ENCODE results near the gene PIP5K1C. TPM values are rescaled to one million over a fixed set of nuclear protein-coding genes. Genes with fewer than 3 reads are reported as not detected.

Gene PIP5K1C, protein sequence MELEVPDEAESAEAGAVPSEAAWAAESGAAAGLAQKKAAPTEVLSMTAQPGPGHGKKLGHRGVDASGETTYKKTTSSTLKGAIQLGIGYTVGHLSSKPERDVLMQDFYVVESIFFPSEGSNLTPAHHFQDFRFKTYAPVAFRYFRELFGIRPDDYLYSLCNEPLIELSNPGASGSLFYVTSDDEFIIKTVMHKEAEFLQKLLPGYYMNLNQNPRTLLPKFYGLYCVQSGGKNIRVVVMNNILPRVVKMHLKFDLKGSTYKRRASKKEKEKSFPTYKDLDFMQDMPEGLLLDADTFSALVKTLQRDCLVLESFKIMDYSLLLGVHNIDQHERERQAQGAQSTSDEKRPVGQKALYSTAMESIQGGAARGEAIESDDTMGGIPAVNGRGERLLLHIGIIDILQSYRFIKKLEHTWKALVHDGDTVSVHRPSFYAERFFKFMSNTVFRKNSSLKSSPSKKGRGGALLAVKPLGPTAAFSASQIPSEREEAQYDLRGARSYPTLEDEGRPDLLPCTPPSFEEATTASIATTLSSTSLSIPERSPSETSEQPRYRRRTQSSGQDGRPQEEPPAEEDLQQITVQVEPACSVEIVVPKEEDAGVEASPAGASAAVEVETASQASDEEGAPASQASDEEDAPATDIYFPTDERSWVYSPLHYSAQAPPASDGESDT
- 10 to 100 TPM; 16.4 to 25.5 (median 20.7) TPM for polyA plus RNA-seq (ENCODE audit: insufficient read length in 10 of 10)
- long read RNA-seq, donor 1, full-length matches to known transcripts: 2 of 2 reads
- long read RNA-seq, donor 1, partial matches to known transcripts: 0 of 2 reads
- long read RNA-seq, donor 1, other reads (novel, unspliced or antisense): 0 of 2 reads
- long read RNA-seq, donor 2, full-length matches to known transcripts: 2 of 2 reads
- long read RNA-seq, donor 2, partial matches to known transcripts: 0 of 2 reads
- long read RNA-seq, donor 2, other reads (novel, unspliced or antisense): 0 of 2 reads
- long read RNA-seq, donor 3: 0 reads
- long read RNA-seq, donor 4, full-length matches to known transcripts: 4 of 4 reads
- long read RNA-seq, donor 4, partial matches to known transcripts: 0 of 4 reads
- long read RNA-seq, donor 4, other reads (novel, unspliced or antisense): 0 of 4 reads
- long read RNA-seq, donor 5, partial matches to known transcripts: 11 of 11 reads
- long read RNA-seq, donor 5, other reads (novel, unspliced or antisense): 0 of 11 reads
- long read RNA-seq, donor 6, full-length matches to known transcripts: 1 of 1 reads
- long read RNA-seq, donor 6, partial matches to known transcripts: 0 of 1 reads
- long read RNA-seq, donor 6, other reads (novel, unspliced or antisense): 0 of 1 reads
- long read RNA-seq, donor 7, full-length matches to known transcripts: 2 of 2 reads
- long read RNA-seq, donor 7, partial matches to known transcripts: 0 of 2 reads
- long read RNA-seq, donor 7, other reads (novel, unspliced or antisense): 0 of 2 reads
- long read RNA-seq, donor 8, full-length matches to known transcripts: 3 of 3 reads
- long read RNA-seq, donor 8, partial matches to known transcripts: 0 of 3 reads
- long read RNA-seq, donor 8, other reads (novel, unspliced or antisense): 0 of 3 reads
- long read RNA-seq, donor 9: 0 reads

DNA sequence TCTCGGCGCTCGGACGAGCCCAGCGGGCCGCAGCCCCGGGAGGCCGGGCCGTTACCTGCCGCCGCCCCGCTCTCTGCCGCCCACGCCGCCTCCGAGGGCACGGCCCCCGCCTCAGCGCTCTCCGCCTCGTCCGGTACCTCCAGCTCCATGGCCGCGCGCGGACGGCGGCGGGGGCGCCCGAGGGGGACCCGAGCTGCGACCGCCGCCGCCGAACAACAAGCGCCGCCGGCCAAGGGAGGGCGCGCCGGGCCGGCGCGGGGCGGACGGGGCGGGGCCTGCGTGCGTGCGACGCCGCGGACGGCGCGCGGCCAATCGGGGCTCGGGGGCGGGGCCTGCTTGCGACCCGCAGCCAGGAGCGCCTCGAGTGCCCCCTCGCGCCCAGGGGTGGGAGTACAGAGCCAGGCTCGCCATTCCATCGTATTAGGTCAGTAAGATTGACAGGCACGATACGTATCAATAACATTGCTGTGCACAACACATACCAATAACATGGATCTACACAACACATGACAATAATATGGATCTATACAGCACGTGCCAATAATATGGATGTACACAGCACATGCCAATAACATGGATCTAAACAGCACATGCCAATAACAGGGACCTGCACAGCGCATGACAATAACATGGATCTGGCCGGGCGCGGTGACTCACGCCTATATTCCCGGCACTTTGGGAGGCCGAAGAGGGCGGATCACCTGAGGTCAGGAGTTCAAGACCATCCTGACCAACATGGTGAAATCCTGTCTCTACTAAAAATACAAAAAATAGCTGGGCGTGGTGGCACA is at the start of gene PIP5K1C:
PIP5K1C (minus strand) TSS at position 227 of the 791 bp plus-strand sequence; CDS start at position 149, 78 bp downstream.
- peak; percentile 82 to 94 (median 94) for DNase-seq

DNA sequence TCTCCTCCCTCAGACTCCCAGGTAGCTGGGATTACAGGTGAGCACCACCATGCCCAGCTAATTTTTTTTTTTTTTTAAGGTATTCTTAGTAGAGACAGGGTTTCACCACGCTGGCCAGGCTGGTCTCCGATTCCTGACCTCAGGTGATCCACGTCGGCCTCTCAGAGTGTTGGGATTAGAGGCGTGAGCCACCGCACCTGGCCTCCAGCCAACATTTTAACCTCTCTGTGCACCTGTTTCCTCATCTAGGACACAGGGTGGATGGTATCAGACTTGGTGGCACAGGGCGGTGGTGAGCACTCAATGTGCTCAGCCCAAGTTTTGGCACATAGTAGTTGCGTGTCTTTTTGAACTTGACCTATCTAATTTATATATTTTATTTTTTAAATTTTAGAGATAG is 48.7 kb upstream of the PIP5K1C start:
- DNase-seq: no peak

DNA sequence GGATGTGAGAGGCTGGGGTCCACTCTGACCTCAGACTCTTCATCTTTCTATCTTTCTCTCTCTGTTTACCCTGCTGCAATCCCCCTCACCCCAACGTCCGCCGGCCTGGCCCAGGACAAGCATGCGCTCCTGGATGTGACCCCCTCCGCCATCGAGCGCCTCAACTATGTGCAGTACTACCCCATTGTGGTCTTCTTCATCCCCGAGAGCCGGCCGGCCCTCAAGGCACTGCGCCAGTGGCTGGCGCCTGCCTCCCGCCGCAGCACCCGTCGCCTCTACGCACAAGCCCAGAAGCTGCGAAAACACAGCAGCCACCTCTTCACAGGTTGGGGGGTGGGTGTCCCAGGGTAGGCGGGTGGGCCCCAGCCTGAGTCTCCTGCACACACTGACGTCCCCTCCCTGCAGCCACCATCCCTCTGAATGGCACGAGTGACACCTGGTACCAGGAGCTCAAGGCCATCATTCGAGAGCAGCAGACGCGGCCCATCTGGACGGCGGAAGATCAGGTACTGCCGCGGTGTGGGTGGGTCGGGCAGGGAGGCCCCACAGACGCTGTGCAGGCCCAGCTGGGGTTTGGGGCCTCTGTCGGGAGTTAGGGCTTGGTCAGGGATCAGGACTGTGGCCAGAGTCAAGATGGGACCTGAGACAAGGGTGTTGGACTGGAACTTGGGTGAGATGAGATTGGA is 46.2 kb upstream of the PIP5K1C start:
- DNase-seq: no peak

DNA sequence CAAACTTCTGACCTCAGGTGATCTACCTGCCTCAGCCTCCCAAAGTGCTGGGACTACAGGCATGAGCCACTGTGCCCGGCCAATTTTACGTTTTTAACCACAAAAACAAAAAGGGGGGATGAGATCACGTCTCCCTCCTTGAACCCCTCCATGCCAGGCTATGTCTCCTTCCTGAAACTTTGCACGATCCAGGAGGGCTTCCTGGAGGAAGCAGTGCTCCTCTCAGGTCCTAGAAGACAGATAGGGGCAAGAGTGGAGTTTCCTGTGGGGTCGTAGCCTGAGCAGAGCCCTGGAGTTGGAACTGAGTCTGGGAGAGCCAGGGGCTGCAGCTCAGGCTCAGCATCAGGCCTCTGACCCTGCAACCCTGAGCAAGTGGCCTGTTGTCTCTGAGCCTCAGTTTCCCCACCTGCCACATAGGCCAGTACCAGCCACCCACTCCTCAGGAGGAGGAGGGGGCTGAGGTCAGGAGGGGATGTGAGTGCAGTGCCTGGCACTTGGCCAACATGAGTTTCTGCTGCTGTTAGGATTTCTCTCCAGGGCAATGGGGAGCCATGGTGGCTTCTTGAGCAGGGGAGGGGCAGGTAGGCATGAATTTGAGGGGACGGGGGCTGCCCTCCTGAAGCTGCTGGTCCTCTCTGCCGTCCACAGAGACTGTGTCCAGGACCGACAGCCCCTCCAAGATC is 45.2 kb upstream of the PIP5K1C start:
- no peak for DNase-seq

DNA sequence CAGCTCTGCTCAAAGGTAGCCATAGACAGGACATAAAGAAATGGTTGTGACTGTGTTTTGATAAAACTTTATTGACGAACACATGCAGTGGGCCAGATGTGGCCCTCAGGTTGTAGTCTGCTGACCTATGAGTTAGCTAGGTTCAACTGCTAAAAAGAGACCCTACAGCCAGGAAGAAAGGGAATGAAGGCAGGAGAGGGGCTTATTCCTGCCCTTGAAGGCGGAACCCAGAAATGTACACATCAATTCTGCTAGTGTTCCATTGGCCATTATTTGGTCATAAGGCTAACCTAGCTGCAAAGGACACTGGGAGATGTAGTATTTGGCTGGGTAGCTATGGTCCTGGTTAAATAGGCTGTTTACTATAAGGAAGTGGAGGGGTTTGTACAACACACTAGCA is 43.2 kb upstream of the PIP5K1C start:
- no peak for DNase-seq

DNA sequence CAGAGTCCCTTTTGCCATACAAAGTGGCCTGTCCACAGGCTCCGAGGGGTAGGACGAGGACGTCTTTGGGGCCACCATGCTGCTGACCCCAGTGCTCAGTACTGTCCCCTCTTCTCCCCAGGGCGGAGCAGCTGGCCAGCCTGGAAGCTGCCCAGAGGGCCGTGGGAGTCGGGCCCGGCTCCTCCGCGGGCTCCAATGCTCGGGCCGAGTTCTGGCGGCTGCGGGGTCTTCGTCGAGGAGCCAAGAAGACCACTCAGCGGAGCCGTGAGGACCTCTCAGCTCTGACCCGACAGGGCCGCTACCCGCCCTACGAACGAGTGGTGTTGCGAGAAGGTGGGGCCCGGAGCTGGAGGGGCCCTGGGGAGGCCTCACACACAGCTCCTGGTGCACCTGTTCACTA is 40.2 kb upstream of the PIP5K1C start:
- DNase-seq: no peak

DNA sequence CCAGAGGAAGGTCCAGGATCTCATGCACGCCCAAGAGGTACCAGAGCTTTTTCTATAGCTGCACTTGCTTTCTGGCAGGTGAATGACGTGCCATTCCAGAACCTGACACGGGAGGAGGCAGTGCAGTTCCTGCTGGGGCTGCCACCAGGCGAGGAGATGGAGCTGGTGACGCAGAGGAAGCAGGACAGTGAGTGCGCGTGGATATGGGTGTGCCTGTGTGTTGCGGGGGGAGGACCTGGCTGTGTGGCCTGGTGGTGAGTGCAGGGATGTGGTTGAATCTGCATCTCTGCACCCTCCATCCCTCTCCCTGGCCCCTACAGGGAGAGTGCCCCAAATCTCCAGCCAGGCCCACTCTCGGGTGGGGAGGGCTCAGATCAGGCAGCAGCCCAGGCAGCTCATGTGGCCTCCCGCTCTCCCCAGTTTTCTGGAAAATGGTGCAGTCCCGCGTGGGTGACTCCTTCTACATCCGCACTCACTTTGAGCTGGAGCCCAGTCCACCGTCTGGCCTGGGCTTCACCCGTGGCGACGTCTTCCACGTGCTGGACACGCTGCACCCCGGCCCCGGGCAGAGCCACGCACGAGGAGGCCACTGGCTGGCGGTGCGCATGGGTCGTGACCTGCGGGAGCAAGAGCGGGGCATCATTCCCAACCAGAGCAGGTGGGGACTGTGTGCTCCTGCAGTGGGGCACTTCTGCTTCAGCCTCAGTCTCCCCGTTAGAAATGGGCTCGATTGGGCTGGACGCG is 38.4 kb upstream of the PIP5K1C start:
- DNase-seq: no peak

DNA sequence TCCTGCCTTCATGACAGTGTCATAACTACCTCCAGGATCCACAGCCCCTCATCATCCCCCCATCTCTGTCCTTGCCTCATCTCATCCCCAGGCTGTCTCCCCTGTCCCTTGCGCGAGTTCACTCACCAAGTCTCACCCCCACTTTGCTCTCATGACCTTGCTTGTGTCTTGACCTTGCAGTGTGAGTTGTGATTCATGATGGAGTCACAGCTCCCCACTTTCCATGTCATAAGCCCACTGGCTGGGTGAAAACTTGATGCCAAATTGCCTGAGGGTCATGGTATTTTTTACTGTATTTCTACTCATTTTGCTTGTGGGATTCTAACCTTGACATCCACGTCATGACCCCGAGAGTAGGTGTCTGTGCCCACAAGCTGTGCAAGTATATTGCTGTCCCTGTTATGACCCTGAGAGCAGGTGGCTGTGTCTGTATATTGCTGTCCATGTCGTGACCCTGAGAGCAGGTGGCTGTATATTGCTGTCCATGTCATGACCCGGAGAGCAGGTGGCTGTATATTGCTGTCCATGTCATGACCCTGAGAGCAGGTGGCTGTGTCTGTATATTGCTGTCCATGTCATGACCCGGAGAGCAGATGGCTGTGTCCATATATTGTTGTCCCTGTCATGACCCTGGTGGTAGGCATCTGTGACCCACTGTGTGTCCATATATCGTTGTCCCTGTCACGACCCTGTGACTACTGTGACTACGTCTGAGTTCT is 37.4 kb upstream of the PIP5K1C start:
- DNase-seq: no peak

DNA sequence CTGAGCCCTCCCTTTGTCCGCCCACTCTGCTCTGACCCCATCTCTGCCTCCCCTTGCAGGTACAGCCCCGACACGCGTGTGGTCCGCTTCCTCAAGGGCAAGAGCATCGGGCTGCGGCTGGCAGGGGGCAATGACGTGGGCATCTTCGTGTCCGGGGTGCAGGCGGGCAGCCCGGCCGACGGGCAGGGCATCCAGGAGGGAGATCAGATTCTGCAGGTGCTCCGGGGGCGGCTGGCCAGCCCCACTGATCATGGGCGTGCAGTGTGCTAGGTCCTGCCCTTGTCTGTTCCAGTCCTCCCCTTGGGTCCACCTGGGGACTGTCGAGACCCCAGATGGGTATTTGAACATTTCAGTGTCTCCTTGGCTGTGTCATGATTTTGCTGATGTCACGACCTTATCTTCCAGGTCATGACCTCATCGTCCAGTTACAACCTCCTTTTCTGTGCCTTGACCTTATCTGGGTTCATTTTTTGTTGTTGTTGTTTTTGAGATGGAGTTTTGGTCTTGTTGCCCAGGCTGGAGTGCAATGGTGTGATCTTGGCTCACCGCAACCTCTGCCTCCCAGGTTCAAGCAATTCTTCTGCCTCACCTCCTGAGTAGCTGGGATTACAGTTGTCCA is 35.9 kb upstream of the PIP5K1C start:
- no peak for DNase-seq

DNA sequence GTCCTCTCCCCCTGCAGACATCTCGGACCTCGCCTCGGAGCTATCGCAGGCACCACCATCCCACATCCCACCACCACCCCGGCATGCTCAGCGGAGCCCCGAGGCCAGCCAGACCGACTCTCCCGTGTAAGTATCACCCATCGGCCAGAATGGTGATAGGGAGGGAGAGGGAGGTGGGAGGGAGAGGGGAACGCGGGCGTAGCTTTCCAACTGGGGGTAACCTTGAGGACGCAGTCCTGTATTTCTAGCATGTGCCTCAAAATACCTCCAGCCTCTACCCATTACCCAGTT is 34.0 kb upstream of the PIP5K1C start:
- no peak for DNase-seq

DNA sequence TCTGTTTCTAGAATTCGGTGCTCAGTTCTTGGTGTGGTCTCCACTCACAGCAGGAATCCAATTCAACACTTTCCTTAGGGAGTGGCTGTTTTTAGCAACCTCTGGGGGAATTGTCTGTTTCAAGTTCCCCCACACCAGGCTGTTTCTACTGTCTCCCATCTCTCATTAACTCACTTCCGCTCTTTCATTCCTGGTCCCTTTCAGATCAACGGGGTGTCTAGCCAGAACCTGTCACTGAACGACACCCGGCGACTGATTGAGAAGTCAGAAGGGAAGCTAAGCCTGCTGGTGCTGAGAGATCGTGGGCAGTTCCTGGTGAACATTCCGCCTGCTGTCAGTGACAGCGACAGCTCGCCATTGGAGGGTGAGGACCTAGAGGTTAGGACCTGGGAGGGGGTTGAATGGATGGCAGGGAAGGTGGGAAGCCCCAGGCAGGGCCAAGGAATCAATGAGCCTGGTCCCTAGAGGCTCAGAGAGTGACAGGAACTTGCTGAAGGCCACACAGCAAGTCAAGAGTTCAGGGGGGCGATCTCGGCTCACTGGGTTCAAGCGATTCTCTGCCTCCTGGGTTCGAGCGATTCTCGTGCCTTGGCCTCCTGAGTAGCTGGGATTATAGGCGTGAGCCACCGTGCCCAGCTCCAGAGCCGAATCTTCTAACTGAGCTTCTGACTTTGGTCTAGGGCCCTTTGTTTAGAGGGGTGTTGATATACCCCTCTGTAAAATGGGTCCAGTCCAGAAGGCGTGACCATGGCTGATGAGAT is 33.5 kb upstream of the PIP5K1C start:
- no peak for DNase-seq

DNA sequence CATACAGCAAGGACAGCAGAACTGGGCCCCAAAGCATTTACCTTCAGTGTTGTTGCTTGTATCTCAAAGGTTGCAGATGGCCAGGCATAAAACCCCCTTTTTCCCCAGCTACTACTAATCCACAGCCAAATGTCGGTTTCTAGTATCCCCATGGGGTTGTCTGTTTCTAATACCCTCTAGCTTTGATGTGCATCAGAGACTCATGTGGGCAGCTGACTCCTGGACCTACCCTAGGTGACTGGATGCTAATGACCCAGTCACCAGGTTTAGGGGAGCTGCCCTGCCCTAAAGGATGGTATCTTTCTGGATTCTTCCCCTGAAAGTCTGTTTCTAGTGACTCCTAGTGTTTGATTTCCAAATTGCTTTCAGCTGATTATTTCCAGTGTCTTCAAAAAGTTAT is 31.8 kb upstream of the PIP5K1C start:
- DNase-seq: no peak

DNA sequence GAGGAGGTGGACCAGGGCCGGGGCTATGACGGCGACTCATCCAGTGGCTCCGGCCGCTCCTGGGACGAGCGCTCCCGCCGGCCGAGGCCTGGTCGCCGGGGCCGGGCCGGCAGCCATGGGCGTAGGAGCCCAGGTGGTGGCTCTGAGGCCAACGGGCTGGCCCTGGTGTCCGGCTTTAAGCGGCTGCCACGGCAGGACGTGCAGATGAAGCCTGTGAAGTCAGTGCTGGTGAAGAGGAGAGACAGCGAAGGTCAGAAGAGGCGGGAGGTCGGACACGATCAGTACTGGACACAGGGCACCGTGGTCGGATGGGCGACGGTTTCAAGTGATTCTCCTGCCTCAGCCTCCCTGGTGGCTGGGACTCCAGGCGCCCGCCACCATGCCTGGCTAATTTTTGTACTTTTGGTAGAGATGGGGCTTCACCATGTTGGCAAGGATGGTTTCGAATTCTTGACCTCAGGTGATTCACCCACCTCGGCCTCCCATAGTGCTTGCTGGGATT is 30.2 kb upstream of the PIP5K1C start:
- no peak for DNase-seq

DNA sequence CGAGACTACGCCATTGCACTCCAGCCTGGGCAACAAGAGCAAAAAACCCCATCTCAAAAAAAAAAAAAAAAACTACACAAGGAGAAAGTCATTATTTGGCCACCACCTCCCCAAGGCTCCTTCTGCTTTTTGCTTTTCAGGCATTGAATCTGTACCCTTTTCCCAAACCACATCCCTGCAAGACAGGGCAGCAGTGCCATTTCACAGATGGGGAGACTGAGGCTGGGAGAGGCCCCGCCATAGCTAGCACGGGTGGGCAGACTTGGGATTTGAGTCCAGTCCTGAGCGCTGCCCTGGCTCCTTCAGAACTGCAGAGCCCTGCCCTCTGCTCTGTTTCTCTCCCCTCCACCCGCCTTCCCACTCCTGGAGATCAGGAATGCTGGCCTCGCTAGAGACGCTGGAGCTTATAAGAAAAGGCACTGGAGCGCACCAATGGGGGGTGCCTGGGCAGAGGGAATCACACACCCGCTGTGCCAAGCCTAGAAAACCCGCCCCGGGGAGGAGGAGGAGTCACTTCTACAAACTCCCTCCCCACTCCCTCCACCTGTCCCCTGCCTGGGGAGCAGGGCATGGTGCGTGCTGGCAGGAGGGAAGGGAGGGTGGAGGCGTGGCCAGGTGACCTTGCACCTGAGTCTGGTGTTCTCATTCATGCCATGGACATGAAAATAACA is 25.5 kb upstream of the PIP5K1C start:
- no peak for DNase-seq

DNA sequence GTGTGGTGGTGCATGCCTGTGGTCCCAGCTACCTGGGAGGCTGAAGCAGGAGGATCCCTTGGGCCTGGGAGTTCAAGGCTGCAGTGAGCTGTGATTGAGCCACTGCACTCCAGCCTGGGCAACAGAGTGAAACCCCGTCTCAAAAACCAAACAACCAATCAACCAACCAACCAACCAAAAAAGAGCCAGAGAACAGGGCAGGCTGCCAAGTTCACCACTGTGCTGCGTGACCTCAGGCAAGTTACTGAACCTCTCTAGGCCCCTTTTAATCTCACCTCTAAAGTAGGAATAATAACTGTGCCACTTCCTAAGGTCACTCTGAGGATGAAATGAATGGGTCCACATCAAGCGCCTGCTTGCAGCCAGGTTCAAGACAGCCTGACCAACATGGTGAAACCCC is 24.9 kb upstream of the PIP5K1C start:
- no peak for DNase-seq

DNA sequence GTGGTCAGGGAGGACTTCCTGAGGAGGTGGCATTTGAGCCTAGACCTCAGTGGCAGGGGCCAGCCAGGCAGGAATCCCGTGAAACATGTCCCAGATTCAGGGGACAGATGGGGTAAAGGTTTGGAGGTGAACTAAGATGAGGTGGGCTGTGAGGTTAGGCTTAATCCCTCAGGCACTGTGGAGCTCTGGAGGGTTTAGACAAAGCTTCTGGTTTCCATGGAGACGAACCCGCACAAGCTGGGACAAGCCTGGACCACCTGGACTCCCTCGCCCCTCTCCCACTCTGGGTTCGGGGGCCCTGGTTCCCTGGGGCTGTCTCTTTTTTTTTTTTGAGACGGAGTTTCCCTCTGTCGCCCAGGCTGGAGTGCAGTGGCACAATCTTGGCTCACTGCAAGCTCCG is 23.6 kb upstream of the PIP5K1C start:
- DNase-seq: no peak

Measured in muscle of back (tissue), 13 donors.